NCI-H128 (cell line): ENCODE measurements around the gene DPP10.

Experiments used
- DNase-seq: peaks from one replicate; lab custom pipeline; 2025; ENCODE audit not compliant: unreplicated experiment; lab: John Stamatoyannopoulos, UW

The DPP10 gene

DNA sequence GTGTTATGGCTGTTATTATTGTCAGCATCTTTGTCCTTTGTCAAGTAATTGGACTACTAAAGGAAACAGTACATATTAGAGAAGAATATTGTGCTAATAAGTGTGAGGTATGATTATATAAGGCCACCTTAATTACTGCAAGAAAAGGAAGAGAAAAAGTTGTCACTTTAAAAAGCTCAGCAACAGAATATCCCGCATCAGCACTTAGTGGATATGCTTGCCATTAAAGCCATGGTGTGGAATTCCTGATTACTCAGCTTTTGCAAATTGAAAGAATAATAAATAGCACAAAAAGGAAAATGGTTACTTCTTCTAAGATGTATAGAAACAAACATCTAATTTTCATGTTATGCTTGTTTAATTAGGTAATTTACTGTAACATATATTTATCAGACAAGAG, 347.5 kb downstream of the DPP10 start:
- DNase-seq, result no peak

DNA sequence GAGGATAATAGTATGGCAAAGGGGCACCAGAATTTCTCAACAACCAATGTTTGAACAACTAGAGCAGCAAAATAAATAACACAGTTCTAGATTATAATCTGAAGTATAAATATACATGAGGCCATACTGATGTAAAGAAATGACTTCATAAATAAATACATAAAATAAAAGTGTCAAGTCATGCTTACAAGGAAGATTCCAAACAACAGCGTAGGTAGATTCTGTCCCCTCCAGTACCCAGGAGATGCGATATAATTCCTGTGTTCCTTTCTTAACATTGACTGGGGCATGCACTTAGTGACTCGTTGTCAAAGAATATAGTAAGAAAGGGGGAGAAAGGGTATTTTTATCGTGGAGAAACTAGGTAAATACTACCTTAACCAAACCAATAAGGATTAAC, 355.1 kb downstream of the DPP10 start:
- no peak for DNase-seq

DNA sequence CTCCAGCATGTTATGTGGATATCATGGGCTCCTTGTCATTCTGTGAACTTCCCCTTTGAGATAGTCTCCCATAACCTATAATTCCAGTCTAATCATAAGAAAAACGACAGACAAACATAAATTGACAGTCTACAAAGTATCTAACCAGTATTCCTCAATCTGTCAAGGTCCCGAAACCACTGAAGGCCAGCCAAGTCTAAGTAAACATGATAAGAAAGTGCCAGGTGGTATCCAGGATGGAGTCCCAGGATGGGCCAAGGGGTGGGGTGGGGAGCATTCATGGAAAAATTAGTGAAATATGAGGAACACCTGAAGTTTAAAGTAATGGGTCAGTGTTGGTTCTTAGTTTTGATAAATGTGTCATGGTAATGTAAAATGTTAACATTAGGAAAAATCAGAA, 355.5 kb downstream of the DPP10 start:
- no peak for DNase-seq

DNA sequence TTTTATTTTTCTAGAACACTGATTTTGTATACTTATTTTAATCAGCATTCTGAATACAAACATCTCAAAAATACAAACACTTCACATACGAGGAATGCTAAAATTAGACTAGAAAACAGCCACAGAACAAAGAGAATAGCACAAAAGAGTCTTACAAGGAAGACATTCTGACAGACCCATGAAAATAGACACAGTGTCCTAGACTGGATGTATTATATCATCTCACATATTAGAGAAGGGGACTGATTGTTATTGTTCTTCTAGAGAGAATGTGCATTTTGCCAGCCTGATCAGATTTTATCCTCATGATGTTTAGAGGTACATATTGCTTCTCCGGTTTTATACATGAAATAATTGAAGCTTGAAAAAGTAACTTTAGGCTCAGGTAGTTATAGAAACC, 357.9 kb downstream of the DPP10 start:
- DNase-seq, result no peak

DNA sequence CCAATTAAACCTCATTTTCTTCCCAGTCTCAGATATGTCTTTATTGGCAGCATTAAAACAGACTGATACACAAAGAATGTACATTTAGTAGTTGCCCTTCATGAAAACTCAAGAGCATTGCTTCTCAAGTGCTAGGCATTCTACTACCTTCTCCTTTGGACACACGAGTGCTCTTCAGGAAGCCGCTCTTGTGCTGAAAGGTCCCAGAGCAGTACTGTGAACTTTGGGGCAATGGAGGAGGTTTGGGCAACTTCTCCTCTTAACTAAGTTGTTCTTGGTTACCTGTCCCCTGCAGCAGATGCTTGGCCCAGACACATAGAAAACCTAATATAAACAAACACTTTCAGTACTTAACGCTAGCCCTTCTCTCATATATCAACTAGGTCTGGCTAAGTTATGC, 362.8 kb downstream of the DPP10 start:
- DNase-seq, result no peak

DNA sequence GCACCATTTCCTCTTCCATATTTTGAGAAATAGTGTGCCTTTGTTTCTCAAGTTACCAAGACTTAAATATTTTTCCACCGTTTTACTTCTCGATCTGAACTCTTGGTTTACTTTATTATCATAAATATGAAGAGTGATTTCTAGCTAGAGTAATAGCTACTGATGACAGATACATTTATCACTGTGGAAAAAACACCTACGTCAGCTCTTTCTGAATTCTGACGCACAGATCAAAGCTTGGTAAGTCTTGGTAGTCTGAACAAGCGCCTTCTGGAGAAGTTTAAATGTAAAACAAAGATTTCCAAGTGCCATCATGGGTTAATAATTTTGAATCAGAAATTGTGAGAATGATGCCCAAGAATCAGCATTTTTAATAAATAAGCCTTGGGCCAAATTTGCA, 367.7 kb downstream of the DPP10 start:
- DNase-seq, result no peak

DNA sequence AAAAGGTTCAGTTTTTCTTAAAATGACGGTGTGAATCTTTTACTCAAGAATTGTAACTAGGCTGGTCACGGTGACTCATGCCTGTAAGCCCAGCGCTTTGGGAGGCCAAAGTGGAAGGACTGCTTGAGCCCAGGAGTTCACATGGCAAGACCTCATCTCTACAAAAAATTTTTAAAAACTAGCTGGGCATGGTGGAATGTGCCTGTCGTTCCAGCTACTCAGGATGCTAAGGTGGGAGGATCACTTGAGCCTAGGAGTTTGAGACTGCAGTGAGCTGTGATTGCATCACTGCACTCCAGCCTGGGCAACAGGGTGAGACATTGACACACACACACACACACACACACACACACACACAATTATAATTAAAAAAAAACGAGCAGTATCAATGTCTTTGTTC, 369.8 kb downstream of the DPP10 start:
- DNase-seq, result no peak

DNA sequence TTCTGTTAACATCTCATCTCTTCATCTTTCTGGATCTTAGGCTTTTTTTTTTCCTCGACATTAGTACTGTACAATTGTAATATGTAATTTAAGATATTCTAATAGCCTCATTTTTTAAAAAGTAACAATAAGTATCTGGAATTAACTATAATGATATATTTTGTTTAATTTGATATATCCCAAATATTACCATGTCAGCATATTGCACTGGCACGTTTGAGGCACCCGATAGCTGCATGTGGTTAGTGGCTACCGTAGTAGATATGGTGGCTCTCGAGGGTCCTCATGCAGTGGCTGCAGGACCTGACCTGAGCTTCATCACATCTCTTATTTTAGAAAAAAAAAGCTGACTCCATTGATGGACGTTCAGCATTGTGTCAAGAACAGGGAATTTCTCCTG, 371.9 kb downstream of the DPP10 start:
- no peak for DNase-seq

DNA sequence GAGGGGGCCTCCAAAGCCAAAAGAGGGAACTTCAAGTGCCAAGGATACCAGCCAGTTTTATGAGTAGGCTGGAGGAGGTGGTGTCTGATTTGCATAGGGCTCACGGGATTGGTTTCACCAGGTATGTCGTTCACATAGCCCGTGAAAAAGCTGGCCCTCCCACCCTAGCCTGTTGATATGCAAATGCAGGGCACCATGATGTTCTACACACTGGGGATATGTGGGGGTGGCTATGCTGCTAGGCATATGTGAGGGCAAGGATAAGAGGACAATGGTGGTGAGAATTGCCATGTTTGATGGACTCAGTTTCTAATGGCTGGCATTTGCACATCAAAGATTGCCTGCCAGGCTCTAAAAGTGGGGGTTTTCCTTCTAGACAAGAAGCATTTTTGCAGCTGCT, 378.6 kb downstream of the DPP10 start:
- no peak for DNase-seq

DNA sequence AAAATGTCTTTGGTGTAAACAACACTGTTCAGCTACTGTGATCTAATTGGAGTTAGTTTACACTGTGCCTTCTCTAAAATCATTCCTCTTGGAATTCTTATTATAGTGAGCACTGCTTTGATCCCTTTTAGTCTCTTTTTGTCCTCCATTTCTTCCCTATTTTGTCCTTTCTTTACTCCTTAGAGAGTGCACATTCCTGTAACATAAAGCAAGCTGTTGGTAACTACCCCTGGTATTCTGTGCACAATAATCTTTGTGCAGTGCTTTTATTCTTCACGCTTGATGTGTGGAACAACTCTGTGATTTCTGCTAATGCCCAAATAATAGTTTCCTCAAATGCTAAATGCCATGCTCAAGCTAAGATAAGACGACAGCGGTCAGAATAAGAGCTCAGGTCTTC, 401.5 kb downstream of the DPP10 start:
- no peak for DNase-seq

DNA sequence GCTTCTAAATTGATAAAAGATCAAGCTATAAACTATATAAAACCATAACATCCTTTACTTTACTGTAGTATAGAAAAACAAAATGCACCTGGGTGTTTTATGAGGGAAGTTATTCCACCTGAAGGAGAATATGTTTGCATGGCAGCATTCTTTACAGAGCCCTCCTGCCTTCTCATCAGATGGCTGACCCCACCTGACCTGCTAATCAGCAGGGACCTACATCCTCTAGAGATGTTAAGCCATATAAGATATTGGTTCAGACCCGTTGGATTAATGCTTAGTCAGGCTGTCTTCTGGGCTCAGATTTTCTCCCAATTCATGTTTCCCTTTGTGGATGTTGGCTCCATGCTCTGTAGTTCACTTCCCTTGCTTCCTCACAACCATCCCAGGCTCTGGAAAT, 414.8 kb downstream of the DPP10 start:
- no peak for DNase-seq

DNA sequence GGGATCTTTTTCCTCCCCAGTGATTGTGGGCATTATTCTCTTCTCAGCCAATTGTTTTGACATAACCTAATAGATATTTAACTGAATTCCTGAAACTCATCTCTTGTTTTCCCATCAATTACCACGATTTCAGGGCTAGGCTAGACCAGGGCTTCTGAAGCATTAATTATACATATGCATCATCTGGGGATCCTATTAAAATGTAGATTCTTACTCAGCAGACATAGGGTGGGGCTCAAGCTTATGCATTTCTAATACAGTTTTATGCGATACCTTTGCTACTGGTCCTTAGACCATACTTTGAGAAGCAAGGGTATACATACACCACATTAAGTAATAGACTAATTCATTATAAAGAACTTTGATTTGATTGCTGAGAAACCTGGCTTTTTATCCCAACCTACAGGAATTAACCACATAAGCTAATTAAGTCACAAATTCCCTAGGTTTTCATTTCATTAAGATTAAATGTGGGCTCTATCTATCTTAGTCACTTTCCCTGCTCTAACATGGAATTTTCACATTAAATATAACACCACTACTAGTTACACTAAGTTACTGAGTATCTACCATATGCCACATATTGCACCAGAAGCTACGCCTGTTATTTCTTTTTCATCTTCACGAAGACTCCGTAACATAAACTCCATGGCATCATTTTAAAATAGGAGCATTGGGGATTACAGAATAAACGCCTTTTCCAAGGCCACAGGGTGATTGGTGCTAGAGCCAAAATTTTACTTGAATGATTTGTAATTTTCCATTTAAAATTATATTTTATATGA, 417.5 kb downstream of the DPP10 start:
- no peak for DNase-seq

DNA sequence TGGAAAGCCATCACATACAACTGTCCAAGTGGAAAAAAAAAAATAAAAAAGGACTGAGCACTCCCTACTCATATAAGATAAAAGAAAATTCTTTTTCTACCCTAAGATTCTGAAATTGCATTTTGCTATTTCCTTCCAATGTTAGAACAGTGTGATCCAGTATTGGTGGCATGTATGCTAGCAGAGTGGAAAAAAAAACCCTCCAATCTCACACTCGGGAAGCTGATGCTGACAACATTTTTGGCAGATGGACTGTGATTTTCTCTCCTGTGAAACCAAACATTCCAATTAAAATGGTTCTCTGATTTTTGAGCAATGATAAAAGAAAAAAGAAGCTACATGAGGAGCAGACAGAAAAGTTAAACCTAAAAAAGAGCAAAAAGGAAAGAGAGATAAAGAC, 419.8 kb downstream of the DPP10 start:
- DNase-seq, result no peak

DNA sequence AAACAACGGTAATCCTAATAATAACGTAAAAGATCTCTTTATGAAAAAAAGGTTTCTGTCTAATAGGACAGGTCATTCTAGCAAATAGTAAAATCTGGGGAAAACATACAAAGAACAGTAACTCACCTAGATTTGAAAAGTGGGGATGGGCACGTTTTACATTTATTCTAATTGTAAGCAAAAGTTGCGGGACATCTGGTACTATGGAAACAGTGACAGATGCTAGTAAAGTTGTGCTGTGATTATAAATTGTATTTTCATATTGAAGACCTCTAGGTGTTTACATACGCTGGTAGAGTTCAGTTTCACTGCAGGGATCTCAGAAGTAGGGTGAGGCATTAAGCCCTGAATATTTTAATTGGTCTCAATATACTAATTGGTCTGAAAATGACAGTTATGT, 422.5 kb downstream of the DPP10 start:
- DNase-seq, result no peak

DNA sequence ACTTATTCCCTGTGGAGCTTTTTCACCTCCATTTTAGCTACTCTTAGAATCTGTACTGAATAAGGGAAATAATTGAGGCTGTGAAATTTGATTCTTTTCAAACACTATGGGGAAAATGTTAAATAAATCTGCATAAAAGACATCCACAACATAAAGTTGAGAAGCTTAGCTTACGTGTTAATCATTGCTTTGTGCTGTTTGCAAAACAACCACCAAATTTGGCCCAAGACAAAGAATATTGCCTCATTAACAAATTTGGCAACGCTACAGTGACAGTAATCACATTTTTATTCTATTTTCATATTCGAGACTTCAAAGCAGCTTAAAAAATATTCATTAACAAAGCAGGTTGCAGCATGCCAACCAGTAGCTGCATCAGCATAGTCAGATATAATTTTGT, 437.6 kb downstream of the DPP10 start:
- no peak for DNase-seq

DNA sequence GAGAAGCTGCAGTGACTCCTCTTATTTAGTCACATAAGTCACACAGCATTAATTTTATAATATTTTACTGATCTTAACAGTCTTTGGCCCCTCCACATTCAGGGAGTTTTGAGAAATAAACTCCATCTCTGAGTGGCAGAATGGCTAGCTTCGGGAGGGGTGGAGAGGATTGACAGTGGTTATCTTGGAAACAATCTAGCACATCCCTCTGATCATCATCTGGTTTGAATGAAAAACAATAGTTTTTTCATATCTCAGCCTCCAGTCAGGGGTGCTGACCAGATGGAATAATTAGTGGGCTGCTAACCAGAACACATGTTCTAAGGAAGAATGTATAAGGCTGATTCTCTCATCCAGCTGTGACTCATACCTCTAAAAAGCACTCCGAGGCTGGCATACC, 477.5 kb downstream of the DPP10 start:
- no peak for DNase-seq

DNA sequence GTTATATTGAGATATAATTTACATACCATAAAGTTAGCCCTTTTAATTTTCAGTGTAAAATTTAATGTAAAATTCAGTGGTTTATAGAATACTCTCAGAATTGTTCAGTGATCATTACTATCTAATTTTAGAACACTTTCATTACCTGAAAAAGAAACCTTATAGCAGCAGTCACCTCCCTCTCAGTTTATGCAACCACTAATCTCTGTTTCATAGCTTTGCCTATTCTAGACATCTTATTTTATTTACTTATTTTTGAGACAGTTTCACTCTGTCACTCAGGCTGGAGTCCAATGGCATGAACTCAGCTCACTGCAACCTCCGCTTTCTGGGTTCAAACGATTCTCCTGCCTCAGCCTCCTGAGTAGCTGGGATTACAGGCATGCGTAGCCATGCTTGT, 479.6 kb downstream of the DPP10 start:
- no peak for DNase-seq

DNA sequence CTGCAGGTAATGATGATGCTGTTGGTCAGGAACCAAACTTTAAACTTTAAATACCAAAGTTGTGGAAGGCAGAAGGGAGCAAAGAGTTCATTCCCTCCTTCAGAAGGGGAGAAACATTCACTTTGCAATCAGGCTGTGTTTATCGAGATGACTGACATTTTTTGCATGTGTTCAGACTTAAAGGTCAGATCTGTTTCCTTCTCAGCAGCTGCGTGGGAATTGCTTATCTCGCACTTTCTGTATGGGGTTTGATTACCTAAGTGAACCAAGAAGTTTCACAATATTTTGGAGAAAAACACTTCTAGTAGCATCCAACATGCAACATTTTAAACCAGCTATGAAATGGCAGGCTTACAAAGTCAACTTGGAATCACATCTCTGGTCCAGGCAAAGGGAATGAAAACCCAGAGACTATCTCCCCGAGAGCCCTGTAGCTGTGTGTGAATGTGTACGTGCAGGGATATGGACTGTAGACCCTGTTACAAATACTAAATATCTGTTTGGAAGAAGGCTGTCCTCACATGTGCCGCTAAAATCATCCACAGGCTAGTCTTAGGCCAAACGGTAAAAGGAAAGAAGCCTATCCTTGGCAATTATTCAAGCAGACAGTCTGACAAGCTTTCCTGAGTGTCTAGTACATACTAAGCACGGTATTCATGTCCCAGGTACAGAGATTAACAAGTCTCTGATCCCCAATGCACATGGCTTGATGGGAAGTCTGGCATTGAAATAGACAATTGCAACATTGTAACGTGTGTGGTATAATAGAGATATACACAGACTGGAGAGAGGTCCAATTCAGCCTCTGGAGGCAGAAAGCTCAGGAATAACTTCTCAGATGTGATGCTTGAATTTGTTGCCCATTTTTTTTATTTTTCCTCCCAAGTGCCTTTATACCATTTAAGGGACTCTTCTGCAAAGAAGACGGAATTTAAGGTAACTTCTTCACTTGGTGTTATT, 483.1 kb downstream of the DPP10 start:
- DNase-seq, result no peak

DNA sequence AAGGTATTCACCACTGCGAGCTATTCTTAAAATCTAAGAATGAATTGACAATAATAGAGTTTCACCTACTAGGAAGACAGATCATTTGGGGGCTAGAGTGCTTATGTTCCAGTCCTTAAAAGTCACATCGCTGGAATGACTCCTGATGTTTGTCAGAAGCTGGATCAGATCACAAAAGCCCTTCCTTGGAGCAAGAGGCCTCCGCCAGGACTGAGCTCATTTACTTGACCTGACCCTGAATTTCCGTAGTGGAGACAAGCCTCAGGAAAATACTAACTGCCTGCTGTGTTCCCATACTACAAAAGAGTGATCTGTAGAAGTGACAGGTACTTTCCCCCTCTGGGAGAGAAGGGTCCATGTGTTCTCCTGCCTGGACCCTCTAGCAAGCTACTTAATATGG, 483.9 kb downstream of the DPP10 start:
- DNase-seq, result no peak

DNA sequence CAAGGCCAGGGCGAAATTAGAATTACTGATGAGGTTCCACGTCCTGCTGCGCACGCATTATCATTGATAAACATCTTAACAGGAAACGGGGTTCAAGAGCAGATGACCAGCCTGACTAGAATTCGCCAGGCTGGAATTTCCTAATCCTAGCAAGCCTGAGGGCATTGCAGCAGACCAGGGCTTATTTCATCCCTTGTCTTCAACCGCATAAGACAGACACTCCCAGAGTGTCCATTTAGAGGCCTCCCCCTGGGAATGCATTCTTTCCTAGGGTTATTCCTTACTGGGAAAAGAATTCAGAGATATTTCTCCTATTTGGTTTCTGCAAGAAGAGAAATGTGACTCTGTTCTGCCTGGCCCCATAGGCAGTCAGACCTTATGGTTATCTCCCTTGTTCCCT, 486.8 kb downstream of the DPP10 start:
- DNase-seq, result no peak

DNA sequence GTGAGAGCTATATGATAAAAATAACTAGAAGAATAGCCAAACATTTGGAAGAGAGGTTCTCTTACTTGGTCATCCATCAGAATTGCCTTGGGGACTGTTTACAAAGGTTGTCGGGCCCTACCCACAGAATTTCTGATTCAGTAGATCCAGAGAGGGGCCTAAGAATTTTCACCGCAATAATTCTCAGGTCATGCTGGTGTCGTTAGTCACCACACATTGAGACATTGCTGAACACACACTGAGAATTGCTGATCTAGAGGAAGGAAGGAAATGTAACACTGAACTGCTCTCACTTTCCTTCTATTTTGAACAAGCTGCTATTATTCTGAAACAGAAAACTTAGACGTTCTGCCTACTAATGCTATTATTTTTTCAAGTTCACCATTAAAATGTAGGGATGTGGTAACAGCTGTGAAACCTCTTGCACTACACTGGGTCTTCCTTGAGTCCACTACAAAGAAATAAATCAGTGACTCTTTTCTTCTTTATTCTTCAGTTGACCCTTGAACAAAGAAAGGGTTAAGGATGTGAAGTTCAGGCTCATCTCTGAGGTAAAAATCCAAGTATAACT, 491.3 kb downstream of the DPP10 start:
- no peak for DNase-seq

DNA sequence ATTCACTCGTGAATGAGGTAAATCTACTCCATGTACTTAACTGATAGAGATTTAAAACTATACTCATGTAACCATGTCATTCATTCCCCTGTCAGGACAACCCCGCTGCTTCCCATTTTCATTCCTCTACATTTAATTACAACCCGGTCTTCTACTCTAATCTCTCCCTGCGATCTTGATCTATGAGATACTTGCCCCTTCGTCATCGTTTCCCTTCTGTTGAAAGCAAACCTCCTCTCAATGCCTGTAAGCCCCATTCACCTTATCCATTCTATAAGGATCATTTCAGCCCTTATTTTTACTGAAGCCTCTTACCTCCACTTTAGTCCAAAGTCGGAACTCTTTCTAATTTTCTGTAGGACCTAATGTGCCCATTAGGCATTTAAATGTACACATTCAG, 492.6 kb downstream of the DPP10 start:
- DNase-seq, result no peak
